GM19099 (cell line): ENCODE measurements around the gene TBC1D16.

Source experiments
- POLR2A ChIP-seq: IDR thresholded peaks from 3 replicates; pipeline ENCODE4 v1.6.1; 2011; ENCODE audit warnings: low read depth; ENCODE audit not compliant: insufficient read length; ENCODE audit errors: extremely low read depth

Gene TBC1D16

DNA sequence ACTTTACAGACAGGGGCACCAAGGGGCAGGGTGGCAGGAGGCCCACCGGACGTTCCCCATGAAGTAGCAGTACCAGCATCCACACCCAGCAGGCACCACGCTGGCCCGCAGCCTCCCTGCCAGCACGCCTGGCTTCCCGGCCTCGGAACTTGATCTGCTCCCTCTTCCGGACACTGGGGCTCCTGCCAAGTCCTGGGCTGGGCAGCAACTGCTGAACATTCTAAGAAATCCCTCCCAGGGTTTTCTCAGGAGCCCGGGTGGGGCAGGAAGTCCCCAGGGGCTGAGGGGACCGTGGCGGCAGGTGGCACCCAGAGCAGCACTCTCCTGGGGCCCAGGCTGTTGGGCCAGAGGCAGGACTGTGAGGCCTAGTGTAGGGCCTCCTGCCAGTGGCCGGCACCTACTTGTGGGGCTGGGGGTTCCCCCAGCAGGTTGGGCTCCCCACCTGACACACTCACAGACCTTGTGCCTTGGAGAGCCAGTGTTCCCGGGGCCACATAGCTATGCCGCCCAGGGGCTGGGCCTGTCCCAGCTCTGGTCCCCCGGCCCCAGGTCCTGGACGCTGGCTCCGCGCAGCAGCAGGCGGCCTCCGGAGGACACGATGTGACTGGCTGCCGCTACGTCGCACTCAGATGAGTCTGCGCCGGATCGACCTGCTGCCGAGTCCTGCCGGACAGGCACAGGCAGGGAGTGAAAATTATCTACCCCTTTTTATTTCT lies 110.3 kb downstream of the TBC1D16 start:
- TF ChIP-seq POLR2A: no peak

DNA sequence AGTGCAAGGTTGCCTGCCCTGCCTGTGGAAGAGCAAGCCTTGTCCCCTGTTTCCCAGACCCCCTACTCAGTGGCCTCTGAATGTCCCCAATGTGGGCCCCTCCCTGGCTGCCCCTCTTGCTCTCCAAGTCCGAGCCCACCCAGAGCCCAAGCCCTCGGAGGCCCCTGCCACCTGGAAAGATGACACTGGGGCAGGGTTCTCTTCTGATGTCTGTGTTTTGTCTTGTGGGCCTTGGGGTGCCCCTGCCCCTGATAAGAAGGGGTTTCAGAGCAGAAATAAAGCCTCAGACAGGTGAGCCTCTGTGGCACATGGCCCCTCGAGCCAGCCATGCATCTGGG lies 111.1 kb downstream of the TBC1D16 start:
- TF ChIP-seq POLR2A: no peak

DNA sequence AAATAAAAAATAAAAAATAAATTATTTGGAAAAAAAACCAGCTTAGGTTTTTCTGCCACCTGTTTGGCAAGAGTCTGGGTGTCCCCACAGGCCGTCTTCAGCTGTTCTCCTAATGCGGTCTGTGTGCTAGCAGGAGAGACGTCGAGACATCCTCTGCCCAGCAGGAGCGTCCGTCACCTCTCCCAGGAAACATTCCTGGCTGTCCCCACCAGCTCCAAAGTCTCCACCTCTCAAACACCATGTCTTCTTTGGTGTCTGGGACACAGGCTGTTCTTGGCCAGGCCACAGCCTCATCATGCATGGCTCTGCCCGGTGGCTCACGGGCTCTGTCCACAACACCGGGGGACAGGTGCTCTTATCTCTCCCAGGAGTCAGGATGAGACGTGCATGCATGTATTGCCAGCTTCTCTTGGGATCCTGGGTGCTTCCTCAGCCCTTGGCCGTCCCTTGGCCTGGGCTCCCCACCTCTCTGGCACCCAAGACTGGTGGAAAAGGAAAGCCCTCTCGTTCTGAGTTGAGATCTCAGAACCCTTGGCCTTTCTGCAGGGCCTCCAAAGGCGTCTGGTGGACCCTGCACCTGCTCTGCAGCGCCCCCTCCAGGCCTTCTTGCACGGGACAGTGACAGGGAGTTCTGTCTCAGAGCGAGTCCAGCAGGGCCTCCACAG lies 111.6 kb downstream of the TBC1D16 start:
- no peak for TF ChIP-seq POLR2A

DNA sequence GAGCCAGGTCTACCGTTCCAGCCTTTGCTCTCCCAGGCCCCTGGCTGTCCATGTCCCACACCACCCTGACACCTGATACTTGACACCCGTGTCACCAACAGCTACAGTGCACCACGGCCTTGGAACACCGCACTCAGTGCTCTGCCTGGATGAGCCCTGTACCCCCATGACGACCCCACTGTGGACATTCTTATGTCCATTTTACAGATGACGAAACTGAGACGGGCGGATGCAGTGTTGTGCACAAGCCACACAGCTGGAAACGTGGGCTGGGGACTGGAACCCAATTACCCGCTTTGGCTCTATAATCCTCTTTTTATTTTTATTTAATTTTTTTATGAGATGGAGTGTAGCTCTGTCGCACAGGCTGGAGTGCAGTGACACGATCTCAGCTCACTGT lies 112.9 kb downstream of the TBC1D16 start:
- no peak for TF ChIP-seq POLR2A

DNA sequence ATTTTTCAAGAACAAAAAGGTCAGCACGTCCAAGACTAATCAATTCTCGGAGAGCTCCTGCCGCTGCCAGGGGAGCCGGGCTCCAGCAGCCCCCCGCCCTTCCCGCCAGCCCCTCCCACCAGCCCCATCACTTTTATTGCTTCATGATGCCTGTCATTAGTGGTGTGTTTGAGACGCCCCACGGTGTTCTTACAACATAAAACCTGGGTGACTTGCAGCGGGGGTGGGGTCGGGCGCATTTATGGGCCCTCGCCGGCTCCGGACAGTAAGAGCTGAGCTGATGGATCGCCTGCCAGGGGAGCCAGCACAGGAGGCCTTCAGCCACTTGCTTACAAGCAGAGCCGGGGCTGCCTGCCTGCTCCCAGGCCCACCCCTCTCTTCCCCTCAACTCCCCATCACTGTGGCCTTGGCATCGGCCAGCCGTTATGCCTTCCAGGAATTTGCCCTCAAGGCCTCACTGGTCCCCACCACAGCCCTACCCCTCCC lies 113.5 kb downstream of the TBC1D16 start:
- no peak for TF ChIP-seq POLR2A

DNA sequence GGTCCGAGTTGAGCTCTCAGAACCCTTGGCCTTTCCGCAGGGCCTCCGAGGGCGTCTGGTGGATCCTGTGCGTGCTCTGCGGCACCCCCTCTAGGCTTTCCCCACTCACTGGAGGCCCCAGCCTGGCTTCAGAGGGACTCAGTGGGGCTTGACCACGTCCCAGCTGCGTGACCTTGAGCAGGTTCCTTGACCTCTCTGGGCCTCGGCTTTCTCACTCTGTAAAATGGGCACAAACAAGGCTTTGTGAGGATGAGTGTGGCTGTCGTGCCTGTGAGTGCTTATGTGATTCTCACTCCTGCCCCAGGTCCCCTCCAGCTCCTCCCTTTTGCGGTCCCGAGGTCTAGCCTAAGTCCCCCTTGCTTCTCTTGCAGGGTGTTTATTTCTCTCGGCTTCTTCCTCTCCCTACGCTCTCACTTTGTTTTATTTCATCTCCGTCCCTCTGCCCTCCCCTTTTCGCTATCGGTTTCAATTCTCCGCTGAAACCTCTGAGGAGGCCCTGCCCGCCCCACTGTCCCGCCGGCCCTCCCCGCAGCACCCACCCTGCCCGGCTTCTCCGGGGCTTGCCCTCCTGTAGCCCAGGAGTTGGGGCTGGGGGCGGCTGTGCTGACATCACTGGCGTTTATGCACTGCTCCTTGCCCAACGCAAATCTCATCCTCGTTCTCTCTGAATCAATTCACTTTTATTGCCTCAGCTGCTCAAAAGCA lies 114.1 kb downstream of the TBC1D16 start:
- TF ChIP-seq POLR2A: no peak

DNA sequence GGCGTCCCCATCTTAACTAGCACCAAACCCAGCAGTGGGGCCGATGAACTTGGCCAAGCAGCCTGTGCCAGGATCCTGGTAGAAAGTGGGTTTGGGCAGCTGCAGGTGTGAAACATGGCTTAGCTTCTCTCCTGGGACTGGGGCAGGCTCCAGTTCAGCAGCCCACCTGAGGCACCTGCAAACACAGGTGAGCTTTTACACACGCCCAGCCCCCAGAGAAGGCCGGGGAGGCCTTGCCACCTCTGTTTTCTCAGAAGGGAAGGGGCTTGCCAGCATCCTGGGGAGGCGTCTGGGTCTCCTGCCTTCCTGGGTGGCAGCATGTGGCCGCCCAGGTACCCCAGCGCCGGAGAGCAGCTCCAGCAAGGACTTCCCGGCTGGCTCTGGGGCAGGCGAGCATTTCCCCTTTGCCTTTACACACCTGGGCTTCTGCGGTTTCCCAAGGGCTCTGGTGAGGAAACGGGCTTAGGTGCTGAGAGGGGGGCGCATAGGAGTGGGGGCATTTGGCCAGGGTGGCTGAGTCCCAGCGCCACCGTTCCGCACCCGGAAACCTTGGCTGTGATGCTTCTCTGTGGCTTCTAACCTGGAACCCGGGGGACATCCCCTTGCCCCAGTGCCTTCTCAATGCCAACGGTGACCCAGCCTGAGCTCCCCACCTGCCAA lies 114.8 kb downstream of the TBC1D16 start:
- no peak for TF ChIP-seq POLR2A

DNA sequence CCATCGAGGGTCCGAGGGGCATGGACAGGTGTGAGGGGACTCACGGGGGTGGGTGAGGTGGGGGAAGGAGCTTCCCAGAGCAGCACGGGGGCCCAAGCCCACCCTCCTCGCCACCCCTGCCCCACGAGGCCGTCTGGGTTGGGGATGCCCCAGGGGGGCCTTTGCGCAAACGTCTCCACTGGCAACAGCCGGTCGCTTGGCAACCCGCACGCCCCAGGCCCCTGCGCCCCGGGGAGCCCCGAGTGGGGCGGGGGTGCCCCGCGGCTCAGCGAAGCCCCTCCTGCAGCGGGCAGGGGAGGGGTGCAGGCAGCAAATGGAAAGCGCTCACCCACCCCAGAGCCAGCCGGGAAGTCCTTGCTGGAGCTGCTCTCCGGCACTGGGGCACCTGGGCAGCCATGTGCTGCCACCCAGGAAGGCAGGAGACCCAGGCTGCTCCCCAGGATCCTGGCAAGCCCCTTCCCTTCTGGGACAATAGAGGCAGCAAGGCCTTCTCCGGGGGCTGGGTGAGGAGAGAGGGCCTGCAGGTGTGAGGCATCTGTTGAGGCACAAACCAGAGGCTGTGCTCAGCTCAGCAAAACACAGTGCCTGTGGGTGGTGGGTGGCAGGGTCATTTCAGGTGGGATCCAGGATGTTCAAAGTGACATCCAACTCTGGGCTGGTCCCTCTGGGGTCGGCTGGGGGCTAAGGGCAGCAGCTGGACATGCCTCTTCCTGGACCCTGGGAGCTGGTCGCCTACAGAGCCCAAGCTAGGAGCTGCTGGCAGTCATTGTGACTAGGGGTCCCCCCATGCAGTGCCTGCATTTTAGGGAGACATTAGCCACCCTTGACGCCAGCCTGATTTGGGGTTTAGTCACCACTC lies 115.6 kb downstream of the TBC1D16 start:
- TF ChIP-seq POLR2A: no peak

DNA sequence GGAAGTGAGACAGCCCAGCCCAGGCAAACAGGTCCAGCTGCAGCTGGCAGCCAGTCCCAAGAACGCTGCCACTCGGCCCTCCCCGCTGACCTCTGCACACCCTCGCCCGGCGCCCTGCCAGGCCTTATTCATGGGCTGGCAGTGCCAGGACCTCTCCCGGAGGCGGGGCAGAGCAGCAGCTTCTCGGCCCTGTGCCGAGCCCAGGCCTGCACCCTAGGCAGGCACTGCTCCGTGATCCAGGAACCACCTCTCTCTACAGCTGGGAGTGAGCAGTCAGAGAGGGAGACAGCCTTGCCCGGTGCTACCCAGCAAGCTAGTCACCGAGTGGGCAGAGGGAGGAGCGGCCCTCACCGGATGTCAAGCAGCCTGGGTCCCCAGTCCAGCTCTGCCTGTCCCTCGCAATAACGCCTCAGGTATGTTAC lies 116.5 kb downstream of the TBC1D16 start:
- no peak for TF ChIP-seq POLR2A

DNA sequence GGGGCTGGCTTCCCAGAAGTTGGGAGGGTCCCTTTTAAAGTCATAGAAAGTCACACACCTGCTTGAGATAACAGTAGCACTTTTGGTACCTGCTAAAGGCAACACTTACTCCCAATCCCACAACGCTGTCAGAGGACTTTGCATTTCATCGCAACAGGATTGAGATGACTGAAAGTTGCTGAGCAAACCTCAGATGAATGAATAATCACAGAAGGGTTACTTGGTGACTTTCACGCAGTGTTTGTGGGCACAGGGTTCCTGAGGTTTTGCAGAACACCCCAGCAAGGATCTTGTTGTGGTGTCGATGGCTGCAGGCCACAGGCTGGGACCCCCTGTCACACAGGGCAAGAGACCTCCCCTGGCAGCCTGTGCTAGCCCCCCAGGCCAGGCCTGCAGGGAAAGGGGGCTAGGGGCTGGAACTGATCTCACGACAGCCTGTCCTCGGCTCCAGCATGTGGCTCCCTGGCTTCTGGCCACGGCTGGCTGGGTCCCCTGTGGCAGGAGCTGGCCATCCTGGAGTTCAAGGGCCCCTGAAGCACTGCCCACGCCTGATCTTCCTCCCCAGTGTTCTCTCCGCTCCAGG lies 117.0 kb downstream of the TBC1D16 start:
- no peak for TF ChIP-seq POLR2A

DNA sequence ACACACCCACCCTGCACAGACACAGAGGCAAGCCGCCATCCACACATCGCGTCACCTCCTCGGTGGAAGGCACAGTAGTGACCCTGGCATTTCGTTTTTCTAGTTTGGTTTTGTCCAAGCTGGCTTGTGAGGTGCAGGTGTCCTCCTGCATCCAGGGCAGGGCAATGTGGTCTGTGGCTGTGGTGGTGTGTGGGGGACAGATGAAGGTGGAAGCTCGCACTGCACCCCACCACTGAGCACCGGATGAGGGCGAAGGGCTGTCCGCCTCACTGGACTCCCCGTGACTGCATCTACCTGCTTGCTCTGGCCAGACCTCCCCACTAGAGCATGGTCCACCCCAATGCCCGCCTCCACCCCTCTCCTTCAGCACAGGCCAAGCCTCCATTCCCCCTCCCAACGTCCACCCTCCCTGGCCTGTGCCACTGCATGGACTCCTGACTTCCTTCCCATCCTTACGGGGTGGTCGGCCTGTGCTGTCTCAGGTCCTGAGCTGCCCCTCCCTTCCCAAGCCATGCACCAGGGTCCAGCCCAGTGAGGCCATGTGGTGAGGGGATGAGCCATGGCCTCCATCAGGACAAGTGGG lies 117.7 kb downstream of the TBC1D16 start:
- no peak for TF ChIP-seq POLR2A

DNA sequence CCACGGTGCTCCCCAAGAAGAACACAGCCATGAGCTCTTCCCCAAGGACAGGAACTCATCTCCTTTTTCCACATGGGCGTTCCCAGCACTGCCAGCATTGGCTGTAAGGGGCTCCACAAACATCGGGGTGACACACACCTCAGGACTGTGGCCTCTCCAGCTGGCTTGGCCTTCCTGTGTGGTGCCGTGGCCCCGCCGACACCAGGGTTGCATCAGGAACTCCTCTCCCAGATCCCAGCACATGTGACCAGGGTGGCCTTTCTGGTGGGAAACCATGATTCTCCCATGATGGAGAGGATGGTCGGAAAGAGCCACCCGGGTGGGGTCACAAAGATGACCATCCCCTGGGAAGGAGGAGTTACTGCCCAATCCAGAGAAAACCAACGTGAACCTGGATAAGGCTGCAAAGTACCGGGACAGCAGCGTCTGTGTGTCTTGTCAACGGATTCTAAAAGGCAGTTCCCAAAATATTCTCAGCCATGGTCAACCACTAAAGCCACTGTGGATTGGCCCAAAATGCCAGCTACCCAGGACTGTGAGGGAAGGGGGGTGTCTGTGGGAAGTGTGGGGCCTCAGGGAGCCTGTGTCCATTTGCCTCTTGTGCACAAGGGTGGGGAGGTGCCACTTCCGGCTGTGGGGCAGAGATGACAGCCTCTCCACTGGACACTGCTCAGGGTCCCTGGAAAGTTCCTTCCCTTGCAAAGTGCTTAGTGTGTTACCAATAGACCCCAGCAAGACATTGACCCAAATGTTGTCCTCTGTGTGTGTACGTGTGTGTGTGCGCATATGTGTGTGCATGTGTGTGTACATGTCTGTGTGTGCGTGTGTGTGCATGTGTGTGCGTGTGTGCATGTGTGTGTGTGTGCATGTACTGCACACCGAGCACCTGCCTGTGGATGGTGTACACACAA lies 118.4 kb downstream of the TBC1D16 start:
- TF ChIP-seq POLR2A: no peak

DNA sequence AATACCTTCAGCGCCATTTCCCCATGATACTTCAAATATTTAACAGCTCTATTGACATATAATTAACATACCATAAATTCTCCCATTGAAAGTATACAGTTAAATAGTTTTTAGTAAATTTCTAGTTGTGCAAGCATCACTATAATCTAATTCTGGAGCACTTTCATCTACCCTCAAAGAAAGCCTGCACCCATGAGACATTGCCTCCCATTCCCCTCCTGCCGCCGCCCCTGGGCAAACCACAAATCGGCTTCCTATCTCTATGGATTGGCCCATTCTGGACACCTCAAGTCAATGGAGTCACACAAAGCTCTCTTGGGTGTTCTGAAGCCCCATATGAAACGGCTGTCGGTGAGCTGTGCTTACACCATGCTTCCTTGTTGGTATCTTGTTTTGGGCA lies 119.2 kb downstream of the TBC1D16 start:
- no peak for TF ChIP-seq POLR2A

DNA sequence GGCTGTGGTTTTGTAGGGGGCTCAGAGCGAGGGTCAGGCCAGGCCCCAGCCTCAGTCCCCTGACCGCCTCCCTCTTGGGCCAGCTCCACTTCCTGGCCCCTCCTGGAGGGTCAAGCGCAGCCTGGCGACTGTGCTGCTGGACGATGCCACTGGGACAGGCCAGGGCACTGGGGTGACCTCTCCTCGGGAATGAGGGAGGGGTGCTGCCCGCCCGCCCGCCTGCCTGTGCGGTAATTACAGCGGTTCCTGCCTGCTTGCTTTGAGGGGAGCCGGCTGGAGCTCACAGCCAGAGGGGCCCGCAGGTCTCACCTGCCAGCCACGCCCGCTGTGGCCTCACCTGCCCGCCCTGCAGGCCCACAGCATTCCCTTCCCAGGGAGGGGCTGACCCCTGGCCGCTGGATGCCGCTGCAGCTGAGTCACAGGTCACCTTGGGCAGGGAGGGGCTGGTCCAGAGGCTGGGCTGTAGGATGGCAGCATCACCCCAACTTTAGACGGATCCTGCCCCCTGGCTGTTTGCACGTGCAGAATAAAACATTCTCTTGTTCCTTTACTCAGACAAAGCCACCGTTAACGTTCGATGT lies 119.7 kb downstream of the TBC1D16 start:
- no peak for TF ChIP-seq POLR2A
